HG02798 (cell line): ENCODE data around the gene SPIRE2.
"Not testable (repeated sequence)": the region's sequence is repeated elsewhere in the genome, so short reads cannot be mapped to it uniquely, and the experiment has no call there.

Experiments used
- ATAC-seq: cut with Tn5 transposase; IDR thresholded peaks from one replicate; pipeline ENCODE4 v1.9.1; 2021; ENCODE audit warnings: mild to moderate bottlenecking; ENCODE audit not compliant: unreplicated experiment, poor library complexity

Gene SPIRE2

GRCh38 chr16:89909777-89910716 lies 81.8 kb downstream of the SPIRE2 start:
- ATAC-seq: no peak

GRCh38 chr16:89910717-89911354 lies 82.6 kb downstream of the SPIRE2 start:
- ATAC-seq: no peak

- ATAC-seq: no peak
These were observed 83.1 kb downstream of the SPIRE2 start for GRCh38 chr16:89911375-89911774.

- no peak for ATAC-seq
These were observed 83.9 kb downstream of the SPIRE2 start for GRCh38 chr16:89912143-89912542.

- no peak for ATAC-seq
These were observed 84.4 kb downstream of the SPIRE2 start for GRCh38 chr16:89912627-89913026.

GRCh38 chr16:89913408-89914387 lies 85.4 kb downstream of the SPIRE2 start:
- ATAC-seq: no peak

GRCh38 chr16:89914642-89915285 lies 86.5 kb downstream of the SPIRE2 start:
- not testable (repeated sequence) for ATAC-seq

- no peak for ATAC-seq
These were observed 87.3 kb downstream of the SPIRE2 start for GRCh38 chr16:89915303-89916232.

- ATAC-seq: peak; percentile 84
These were observed 89.6 kb downstream of the SPIRE2 start for GRCh38 chr16:89917773-89918452.

- ATAC-seq: no peak
These were observed 90.4 kb downstream of the SPIRE2 start, which contains the start of gene MC1R for GRCh38 chr16:89918453-89919347. MC1R (plus strand) TSS chr16:89918862; CDS start chr16:89919259, 397 bp downstream.

- no peak for ATAC-seq
These were observed 91.5 kb downstream of the SPIRE2 start for GRCh38 chr16:89919535-89920406.

- no peak for ATAC-seq
These were observed 92.4 kb downstream of the SPIRE2 start for GRCh38 chr16:89920723-89921122.
